Fibroblast of villous mesenchyme (primary cell): Measurements from ENCODE around the gene HS2ST1. TPM values are rescaled to one million over a fixed set of nuclear protein-coding genes. Genes with fewer than 3 reads are reported as not detected.

Experiments
- DNase-seq: peaks from one replicate; pipeline ENCODE4 v3.0.0-alpha.2; 2010; ENCODE audit warnings: low read depth
- H3K4me3 ChIP-seq: 2 replicates; pipeline ENCODE4 v1.5.1; 2011; ENCODE audit warnings: low read depth, mild to moderate bottlenecking, low read length
- CTCF ChIP-seq: IDR thresholded peaks from 2 replicates; pipeline ENCODE4 v1.5.1; 2012; ENCODE audit warnings: low read depth, mild to moderate bottlenecking, low read length; ENCODE audit not compliant: insufficient read depth
- total RNA-seq: library from RNA; depleted of rRNA; stranded (reverse); fragments of >200 nt; gene quantifications from 2 replicates; pipeline ENCODE4 v1.2.3, GENCODE V29; 2012

HS2ST1 gene
- total RNA-seq, 1 donor, result 18.6 TPM

GRCh38 chr1:87144316-87144895, 230.0 kb downstream of the HS2ST1 start:
- TF ChIP-seq CTCF, result no peak
- DNase-seq, result no peak

GRCh38 chr1:87144981-87145380, 230.5 kb downstream of the HS2ST1 start:
- H3K4me3 ChIP-seq, result no peak overlapping the region
- no peak for DNase-seq
- no peak for TF ChIP-seq CTCF

More at GRCh38 chr1:87144316-87144895, 230.0 kb downstream of the HS2ST1 start:
- no peak overlapping the region for H3K4me3 ChIP-seq

GRCh38 chr1:87146538-87146937, 232.1 kb downstream of the HS2ST1 start:
- DNase-seq, result no peak
- TF ChIP-seq CTCF, result no peak
- H3K4me3 ChIP-seq, result no peak overlapping the region

- H3K4me3 ChIP-seq, result no peak overlapping the region
- DNase-seq, result no peak
- no peak for TF ChIP-seq CTCF
Observed at GRCh38 chr1:87146986-87147385, 232.6 kb downstream of the HS2ST1 start.

GRCh38 chr1:87147851-87148250, 233.4 kb downstream of the HS2ST1 start:
- no peak for DNase-seq
- H3K4me3 ChIP-seq, result no peak overlapping the region
- no peak for TF ChIP-seq CTCF

- H3K4me3 ChIP-seq, result no peak overlapping the region
- DNase-seq, result no peak
- TF ChIP-seq CTCF, result no peak
Observed at GRCh38 chr1:87148661-87149060, 234.2 kb downstream of the HS2ST1 start.
